ENCODE data around the gene NKX3-2.
"Not testable (repeated sequence)": the region's sequence is repeated elsewhere in the genome, so short reads cannot be mapped to it uniquely, and the experiment has no call there.

The NKX3-2 gene

DNA sequence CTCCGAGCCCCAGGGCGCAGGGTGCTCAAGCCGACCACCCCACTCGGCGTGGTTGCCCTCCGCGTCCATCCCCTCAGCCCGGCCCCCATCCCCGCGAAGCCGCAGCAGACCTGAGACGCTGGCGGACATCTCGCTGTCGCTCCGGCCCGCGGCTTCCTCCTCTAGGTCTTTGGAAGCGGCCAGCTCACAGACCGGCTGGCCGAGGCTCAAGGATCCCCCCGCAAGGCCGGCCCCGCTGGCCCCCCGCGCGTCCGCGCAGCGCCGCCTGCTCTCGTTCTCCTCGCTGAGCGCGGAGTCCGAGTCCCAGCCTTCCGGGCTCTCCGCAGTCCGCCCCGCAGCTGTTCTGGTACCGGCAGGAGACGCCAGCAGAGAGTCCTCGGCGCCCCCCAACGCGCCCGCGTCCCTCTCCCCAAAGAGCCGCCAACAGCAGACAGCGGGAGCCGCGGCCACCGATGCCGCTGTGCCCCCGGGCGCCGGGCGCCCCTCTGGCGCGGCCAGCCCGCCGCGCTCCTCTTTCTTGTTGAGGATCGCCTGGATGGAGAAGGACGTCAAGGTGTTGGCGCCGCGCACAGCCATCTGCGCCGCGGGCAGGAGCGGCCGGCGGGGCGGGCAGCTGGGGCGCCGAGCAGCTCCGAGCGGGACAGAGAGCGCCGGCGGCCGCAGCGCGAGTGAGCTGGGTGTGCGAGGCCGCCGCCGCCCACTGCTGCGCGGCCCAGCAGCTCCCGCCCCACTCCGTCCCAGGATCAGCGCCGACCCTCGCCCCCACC, at the start of gene NKX3-2:
Gene NKX3-2, minus strand, starts transcription at position 670 of the 767 bp plus-strand sequence. Its CDS starts 94 bp downstream, at position 576.
- no peak for DNase-seq (ENCODE audit: insufficient read length, low spot score)

GRCh38 chr4:13592220-13592619, 47.9 kb upstream of the NKX3-2 start:
- DNase-seq (ENCODE audit: insufficient read length, low spot score): no peak
- no peak for FAIRE-seq

More for the DNA sequence above, at the start of gene NKX3-2:
- peak; percentile 52 for FAIRE-seq

- DNase-seq (ENCODE audit: insufficient read length, low spot score): no peak
- no peak for FAIRE-seq
These were observed 46.5 kb upstream of the NKX3-2 start for GRCh38 chr4:13590766-13591165.

- DNase-seq (ENCODE audit: insufficient read length, low spot score) (no peak), FAIRE-seq (no peak)
These were observed 44.6 kb upstream of the NKX3-2 start for GRCh38 chr4:13588954-13589353.

- no peak for FAIRE-seq
These were observed 40.2 kb upstream of the NKX3-2 start for GRCh38 chr4:13584481-13584880.

DNA sequence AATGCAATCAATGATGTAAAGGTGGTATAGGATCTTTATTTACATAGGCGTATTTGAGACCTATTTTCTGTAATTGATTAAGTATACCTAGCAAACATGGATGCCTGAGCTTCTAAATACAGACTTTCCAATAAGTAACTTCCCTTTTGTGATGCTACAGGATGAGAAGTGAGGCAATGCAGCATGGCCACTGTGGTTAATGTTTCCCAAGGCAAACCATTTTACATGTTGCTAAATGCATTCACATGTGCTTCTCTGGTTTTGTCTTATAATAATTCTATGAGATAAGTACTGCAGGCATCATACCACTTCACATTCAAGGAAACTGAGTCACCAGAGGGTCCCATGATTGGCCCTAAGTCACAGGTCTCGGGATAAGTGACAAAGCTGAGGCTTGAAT, 35.7 kb upstream of the NKX3-2 start:
- FAIRE-seq (no peak), DNase-seq (ENCODE audit: insufficient read length, low spot score) (no peak)

More at GRCh38 chr4:13584481-13584880, 40.2 kb upstream of the NKX3-2 start:
- no peak for DNase-seq (ENCODE audit: insufficient read length, low spot score)

DNA sequence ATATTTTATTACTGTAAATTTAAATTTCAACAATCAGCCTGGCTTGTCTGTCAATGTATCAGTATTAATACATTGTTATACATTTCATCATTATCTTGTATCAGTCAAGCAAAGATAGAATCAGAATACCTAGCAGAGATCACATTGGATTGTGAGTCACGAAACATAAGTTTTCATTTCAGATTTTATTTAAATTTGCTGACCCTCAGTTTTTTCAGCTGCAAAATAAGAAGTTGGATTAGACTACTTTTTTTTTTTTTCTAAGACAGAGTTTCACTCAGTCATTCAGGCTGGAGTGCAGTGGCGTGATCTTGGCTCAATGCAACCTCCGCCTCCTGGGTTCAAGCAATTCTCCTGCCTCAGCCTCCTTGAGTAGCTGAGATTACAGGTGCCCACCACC, 33.4 kb upstream of the NKX3-2 start:
- FAIRE-seq (no peak), DNase-seq (ENCODE audit: insufficient read length, low spot score) (no peak)

GRCh38 chr4:13570916-13571315, 26.6 kb upstream of the NKX3-2 start:
- FAIRE-seq: no peak
- no peak for DNase-seq (ENCODE audit: insufficient read length, low spot score)

GRCh38 chr4:13567125-13567524, 22.8 kb upstream of the NKX3-2 start:
- peak; percentile 49 for FAIRE-seq
- no peak for DNase-seq (ENCODE audit: insufficient read length, low spot score)

- no peak for FAIRE-seq
- DNase-seq (ENCODE audit: insufficient read length, low spot score): no peak
These were observed 18.6 kb upstream of the NKX3-2 start for GRCh38 chr4:13562876-13563275.

- DNase-seq (ENCODE audit: insufficient read length, low spot score) (no peak), FAIRE-seq (no peak)
These were observed 17.4 kb upstream of the NKX3-2 start for GRCh38 chr4:13561673-13562072.

- not testable (repeated sequence) for FAIRE-seq; DNase-seq (ENCODE audit: insufficient read length, low spot score)
These were observed 15.8 kb upstream of the NKX3-2 start for GRCh38 chr4:13560111-13560510.

DNA sequence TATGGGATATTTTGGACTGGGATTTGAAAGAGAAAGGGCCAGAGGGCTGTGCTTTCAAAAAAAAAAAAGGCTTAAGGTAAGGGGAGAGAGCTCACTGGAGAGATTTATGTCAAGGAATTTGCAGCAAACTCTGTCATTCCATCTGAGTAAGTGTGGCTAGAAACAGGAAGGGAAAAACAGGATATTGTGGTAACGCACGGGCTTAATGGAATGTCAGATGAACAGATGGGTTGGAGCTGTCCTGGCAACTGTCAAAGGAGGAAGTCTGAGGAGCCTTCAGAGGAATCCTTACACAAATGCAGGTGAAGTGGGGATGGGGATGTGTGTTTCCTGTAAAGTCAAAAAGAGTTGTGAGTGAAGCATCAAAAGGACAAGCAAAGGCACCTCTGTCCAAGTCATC, 15.1 kb upstream of the NKX3-2 start:
- DNase-seq (ENCODE audit: insufficient read length, low spot score) (peak; percentile 69), FAIRE-seq (peak; percentile 90)

GRCh38 chr4:13558881-13559280, 14.6 kb upstream of the NKX3-2 start:
- no peak for DNase-seq (ENCODE audit: insufficient read length, low spot score)
- no peak for FAIRE-seq

GRCh38 chr4:13555325-13555724, 11.0 kb upstream of the NKX3-2 start:
- no peak for FAIRE-seq
- DNase-seq (ENCODE audit: insufficient read length, low spot score): no peak

DNA sequence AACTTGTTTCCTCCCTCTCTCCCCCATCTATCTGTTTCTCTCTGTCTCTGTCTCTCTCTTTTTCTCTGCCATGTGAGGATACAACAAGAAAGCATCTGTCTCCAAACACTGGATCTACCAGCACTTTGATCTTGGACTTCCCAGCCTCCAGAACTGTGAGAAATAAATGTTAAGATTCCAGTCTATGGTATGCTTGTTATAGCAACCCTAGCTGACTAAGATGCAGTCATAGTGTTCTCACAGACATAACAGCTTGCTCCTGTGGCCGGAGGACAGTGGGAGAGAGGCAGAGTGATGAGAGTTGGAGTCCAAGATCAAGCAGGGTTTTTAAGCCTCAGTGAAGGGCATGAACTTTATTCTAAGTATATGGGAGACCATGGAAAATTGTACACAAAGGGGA, 8.8 kb upstream of the NKX3-2 start:
- FAIRE-seq (no peak), DNase-seq (ENCODE audit: insufficient read length, low spot score) (no peak)

DNA sequence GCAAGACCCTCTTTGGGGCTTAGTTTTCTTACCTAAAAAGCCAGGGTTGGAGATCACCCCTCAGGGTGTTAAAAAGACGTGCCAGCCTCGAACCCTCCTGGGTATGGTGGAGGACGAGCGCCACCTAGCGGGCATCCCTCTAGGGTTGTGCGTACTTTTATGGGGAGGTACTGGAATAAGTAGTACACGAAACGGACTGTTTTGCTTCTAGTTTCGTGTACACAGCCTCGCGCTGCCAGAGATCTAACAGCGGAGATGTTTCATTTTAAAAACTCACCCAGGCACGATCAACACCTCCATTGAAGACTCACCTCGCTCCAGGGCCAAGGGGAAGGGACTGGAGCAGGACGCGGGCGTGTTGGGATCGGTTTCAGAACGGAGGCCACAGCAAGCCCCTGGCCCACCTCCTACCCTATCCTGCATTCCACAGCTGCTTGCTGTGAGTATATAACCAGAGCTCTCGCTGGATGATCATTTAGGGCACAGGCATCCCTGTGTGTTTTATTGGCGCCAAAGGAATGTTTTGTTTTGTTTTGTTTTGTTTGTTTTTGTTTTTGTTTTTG, 4.8 kb upstream of the NKX3-2 start:
- DNase-seq (ENCODE audit: insufficient read length, low spot score): peak; percentile 81
- FAIRE-seq: peak; percentile 59

GRCh38 chr4:13548059-13548983, 4.0 kb upstream of the NKX3-2 start:
- no peak for DNase-seq (ENCODE audit: insufficient read length, low spot score)
- FAIRE-seq: no peak

DNA sequence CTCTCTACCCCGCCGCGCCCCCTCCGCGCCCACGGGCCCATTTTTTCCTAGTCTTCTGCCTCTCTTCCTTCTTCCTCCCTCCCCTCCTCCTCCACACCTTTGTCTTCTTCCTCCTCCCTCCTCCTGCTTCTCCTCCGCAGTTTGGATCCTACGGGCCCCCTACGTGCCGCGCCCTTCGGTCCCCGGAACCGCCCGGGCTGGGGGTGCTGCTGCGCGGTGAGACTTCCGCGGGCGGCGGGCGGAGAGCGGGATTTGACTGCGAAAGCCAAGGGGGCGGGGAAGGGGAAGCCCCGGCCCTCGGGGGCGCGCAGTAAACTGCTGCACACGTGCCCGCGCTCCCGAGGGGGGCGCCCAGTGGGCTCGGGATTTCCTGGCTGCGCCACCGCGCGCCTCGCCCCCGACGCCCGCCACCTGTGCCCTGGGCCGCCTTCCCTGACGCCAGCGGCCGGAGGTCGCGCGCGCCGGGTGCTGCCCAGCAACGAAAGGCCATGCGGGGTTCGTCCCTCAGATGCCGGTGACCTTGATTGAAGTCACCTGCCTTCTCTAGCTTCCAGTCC, 3.3 kb upstream of the NKX3-2 start:
- no peak for DNase-seq (ENCODE audit: insufficient read length, low spot score)

DNA sequence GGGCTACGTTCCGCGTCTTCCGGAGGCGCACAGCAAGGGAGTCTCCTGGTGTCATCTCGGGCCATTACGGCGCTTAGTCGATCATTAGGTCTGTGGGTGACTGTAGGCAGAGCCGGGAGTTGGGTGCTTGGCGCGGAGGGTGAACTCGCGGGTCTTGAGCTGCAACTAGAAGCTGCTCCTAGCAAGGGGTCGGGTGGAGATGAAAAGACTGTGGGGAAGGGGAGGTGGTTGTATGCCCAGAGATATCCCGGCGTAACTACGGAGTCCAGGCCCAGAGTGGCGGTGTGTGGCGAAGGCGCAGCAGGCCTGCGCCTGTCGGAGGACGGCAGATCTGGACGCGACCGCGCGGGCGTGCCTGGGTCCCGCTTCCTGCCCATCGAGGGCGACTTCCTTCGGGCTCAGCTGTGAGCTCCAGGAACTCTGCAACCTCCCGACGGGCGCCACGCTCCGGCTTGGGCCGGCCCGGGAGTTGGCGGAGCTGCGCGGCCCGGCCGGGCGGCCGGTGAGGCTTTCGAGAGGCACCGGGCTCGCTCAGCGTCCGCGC, 2.7 kb upstream of the NKX3-2 start:
- peak; percentile 51 for FAIRE-seq
- DNase-seq (ENCODE audit: insufficient read length, low spot score): no peak

More for the DNA sequence above, 3.3 kb upstream of the NKX3-2 start:
- no peak for FAIRE-seq
